H9 (cell line): ENCODE measurements around the gene PLAC1. TPM values are rescaled to one million over a fixed set of nuclear protein-coding genes. Genes with fewer than 3 reads are reported as not detected.

Experiments
- DNase-seq: peaks from one replicate; pipeline ENCODE4 v3.0.0-alpha.2; 2017
- H2AFZ ChIP-seq: one replicate; pipeline ENCODE4 v1.6.1; 2013; ENCODE audit warnings: mild to moderate bottlenecking, low read length, control low read depth, moderate library complexity
- H2AK5ac ChIP-seq: 2 replicates; pipeline ENCODE4 v1.6.1; 2013; ENCODE audit warnings: low read length, control low read depth, mixed read lengths; ENCODE audit not compliant: insufficient read length
- H2BK120ac ChIP-seq: one replicate; pipeline ENCODE4 v1.6.1; 2013; ENCODE audit warnings: low read depth, mild to moderate bottlenecking, low read length, control low read depth, inconsistent platforms; ENCODE audit not compliant: poor library complexity, severe bottlenecking
- H2BK12ac ChIP-seq: 2 replicates; pipeline ENCODE4 v1.6.1; 2013; ENCODE audit warnings: low read length, control low read depth, mixed read lengths, low read depth; ENCODE audit not compliant: insufficient read length
- H2BK15ac ChIP-seq: 2 replicates; pipeline ENCODE4 v1.6.1; 2013; ENCODE audit warnings: low read depth, low read length, control low read depth
- H2BK20ac ChIP-seq: one replicate; pipeline ENCODE4 v1.6.1; 2013; ENCODE audit warnings: low read depth, mild to moderate bottlenecking, low read length, control low read depth, inconsistent platforms; ENCODE audit not compliant: poor library complexity, severe bottlenecking
- H2BK5ac ChIP-seq: 2 replicates; pipeline ENCODE4 v1.6.1; 2013; ENCODE audit warnings: low read length, control low read depth, mixed read lengths; ENCODE audit not compliant: insufficient read length
- H3K14ac ChIP-seq: 2 replicates; pipeline ENCODE4 v1.6.1; 2013; ENCODE audit warnings: low read length, control low read depth; ENCODE audit not compliant: insufficient read depth
- H3K18ac ChIP-seq: 2 replicates; pipeline ENCODE4 v1.6.1; 2013; ENCODE audit warnings: low read depth, mild to moderate bottlenecking, mixed read lengths, low read length, control low read depth; ENCODE audit not compliant: insufficient read length
- H3K23ac ChIP-seq: 2 replicates; pipeline ENCODE4 v1.6.1; 2013; ENCODE audit warnings: low read length, control low read depth, mixed read lengths, low read depth; ENCODE audit not compliant: insufficient read length
- H3K23me2 ChIP-seq: 2 replicates; pipeline ENCODE4 v1.6.1; 2013; ENCODE audit warnings: low read depth, mild to moderate bottlenecking, mixed read lengths, low read length, control low read depth; ENCODE audit not compliant: insufficient read length, poor library complexity, severe bottlenecking
- H3K27ac ChIP-seq: 2 replicates; pipeline ENCODE4 v1.5.1; 2013; ENCODE audit warnings: low read length, control low read depth, mixed read lengths, low read depth; ENCODE audit not compliant: insufficient read length
- H3K27me3 ChIP-seq: 2 replicates; pipeline ENCODE4 v1.6.1; 2013; ENCODE audit warnings: low read length, control low read depth, inconsistent platforms; ENCODE audit not compliant: insufficient read depth
- H3K4ac ChIP-seq: 2 replicates; pipeline ENCODE4 v1.6.1; 2013; ENCODE audit warnings: low read depth, mild to moderate bottlenecking, control low read depth, inconsistent platforms, low read length, moderate library complexity
- H3K4me1 ChIP-seq: 2 replicates; pipeline ENCODE4 v1.6.1; 2013; ENCODE audit warnings: low read length, control low read depth, inconsistent platforms; ENCODE audit not compliant: insufficient read depth
- H3K4me2 ChIP-seq: 2 replicates; pipeline ENCODE4 v1.6.1; 2013; ENCODE audit warnings: low read length, control low read depth, mixed read lengths; ENCODE audit not compliant: insufficient read length, insufficient read depth
- H3K56ac ChIP-seq: 2 replicates; pipeline ENCODE4 v1.6.1; 2013; ENCODE audit warnings: low read depth, mild to moderate bottlenecking, mixed read lengths, low read length, control low read depth; ENCODE audit not compliant: insufficient read length
- H3K79me1 ChIP-seq: 2 replicates; pipeline ENCODE4 v1.6.1; 2013; ENCODE audit warnings: low read depth, mild to moderate bottlenecking, moderate library complexity, low read length, control low read depth, inconsistent platforms; ENCODE audit not compliant: insufficient read depth, poor library complexity, severe bottlenecking
- H3K79me2 ChIP-seq: 2 replicates; pipeline ENCODE4 v1.6.1; 2013; ENCODE audit warnings: low read length, control low read depth, inconsistent platforms; ENCODE audit not compliant: insufficient read depth
- H3K9ac ChIP-seq: 2 replicates; pipeline ENCODE4 v1.6.1; 2013; ENCODE audit warnings: low read length, control low read depth, mixed read lengths; ENCODE audit not compliant: insufficient read length; ENCODE audit errors: extremely low read depth
- H3K9me3 ChIP-seq: one replicate; pipeline ENCODE4 v1.6.1; 2013; ENCODE audit warnings: low read depth, low read length, inconsistent platforms; ENCODE audit not compliant: control insufficient read depth
- H3T11ph ChIP-seq: one replicate; pipeline ENCODE4 v1.6.1; 2013; ENCODE audit warnings: mild to moderate bottlenecking, low read length, control low read depth, inconsistent platforms
- H4K20me1 ChIP-seq: one replicate; pipeline ENCODE4 v1.6.1; 2013; ENCODE audit not compliant: control insufficient read depth, insufficient read length, insufficient read depth
- H4K5ac ChIP-seq: 2 replicates; pipeline ENCODE4 v1.6.1; 2013; ENCODE audit warnings: low read depth, mild to moderate bottlenecking, mixed read lengths, low read length, control low read depth; ENCODE audit not compliant: insufficient read length
- H4K8ac ChIP-seq: replicated peaks from 2 replicates; pipeline ENCODE4 v1.6.1; 2013; ENCODE audit warnings: low read length, control low read depth, mixed read lengths, low read depth; ENCODE audit not compliant: insufficient read length
- H4K91ac ChIP-seq: 2 replicates; pipeline ENCODE4 v1.6.1; 2013; ENCODE audit warnings: low read depth, mild to moderate bottlenecking, moderate library complexity, mixed read lengths, low read length, control low read depth; ENCODE audit not compliant: insufficient read length
- H3K27ac Mint-ChIP-seq, 3 experiments: 2 replicates in 2 of 3; 3 replicates in 1 of 3; pipeline ENCODE4 v1.8.0; 2020 to 2021; ENCODE audit warnings: mixed read lengths in 3 of 3, mild to moderate bottlenecking in 1 of 3, moderate library complexity in 1 of 3
- H3K27me3 Mint-ChIP-seq: 2 replicates; pipeline ENCODE4 v1.8.0; 2021; ENCODE audit warnings: low read depth, mild to moderate bottlenecking, moderate library complexity, mixed read lengths
- H3K36me3 Mint-ChIP-seq, 3 experiments: 2 replicates in 2 of 3; 3 replicates in 1 of 3; pipeline ENCODE4 v1.8.0; 2020 to 2021; ENCODE audit warnings: low read depth in 3 of 3, mixed read lengths in 3 of 3; ENCODE audit not compliant: insufficient read depth in 1 of 3
- H3K4me1 Mint-ChIP-seq, 2 experiments: 2 replicates each; pipeline ENCODE4 v1.8.0; 2020; ENCODE audit warnings: mixed read lengths in 2 of 2
- H3K4me3 Mint-ChIP-seq, 2 experiments: 2 replicates in 1 of 2; 3 replicates in 1 of 2; pipeline ENCODE4 v1.8.0; 2020 to 2021; ENCODE audit warnings: mild to moderate bottlenecking in 2 of 2, mixed read lengths in 2 of 2, moderate library complexity in 1 of 2
- H3K9me3 Mint-ChIP-seq, 2 experiments: 2 replicates in 1 of 2; 3 replicates in 1 of 2; pipeline ENCODE4 v1.8.0; 2020; ENCODE audit warnings: mild to moderate bottlenecking in 2 of 2, mixed read lengths in 2 of 2, moderate library complexity in 1 of 2
- WGBS: extraction: QIAGEN DNeasy Blood & Tissue Kit; methylation state at CpG from one replicate; pipeline ENCODE4 v1.1.7; 2013; ENCODE audit warnings: missing lambda C conversion rate, low lambda C conversion rate, mixed read lengths; ENCODE audit not compliant: insufficient read length; ENCODE audit errors: extremely low coverage; 5-methylcytosine and 5-hydroxymethylcytosine counted together
- total RNA-seq: library from RNA; stranded (reverse); gene quantifications from 2 replicates; pipeline ENCODE4 v1.2.1, GENCODE V29; 2021
- TF ChIP-seq, protein P1 (sequence below): fragments of 200-600 bp; sonication (generic); conservative IDR thresholded peaks from 3 replicates; pipeline ENCODE4 v1.8.0; 2021; ENCODE audit warnings: antibody characterized with exemption, mild to moderate bottlenecking

Gene PLAC1
- total RNA-seq, 1 experiment from 2014 or later: 0.68 TPM

DNA sequence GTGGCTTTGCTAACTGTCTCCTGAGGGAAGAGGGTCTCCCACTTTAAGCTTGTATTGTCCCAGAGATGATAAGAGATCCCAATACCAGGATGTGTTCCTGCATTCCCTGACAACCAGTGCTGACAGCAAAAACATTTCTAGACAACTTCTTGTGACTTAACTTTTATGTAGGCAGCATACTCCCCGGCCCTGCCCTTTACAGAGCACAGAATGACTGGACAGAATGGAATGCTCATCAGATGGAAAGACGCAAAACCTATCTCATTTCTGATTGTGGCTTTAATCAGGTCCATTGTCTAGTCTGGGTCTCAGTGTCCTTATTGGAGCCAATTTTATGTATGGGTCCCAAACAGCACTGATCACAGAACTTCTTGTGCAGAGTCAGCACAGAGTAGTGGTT lies 18.2 kb upstream of the PLAC1 start:
- no peak overlapping the region for H4K91ac ChIP-seq
- H3K4me2 ChIP-seq: no peak overlapping the region

More for the DNA sequence above, 18.2 kb upstream of the PLAC1 start:
- Histone ChIP-seq H4K20me1 (no peaks in the 10 kb centered on the region), H2AFZ (no peak overlapping the region), H4K5ac (no peak overlapping the region), H2BK15ac (no peak overlapping the region), H2BK120ac (no peak overlapping the region), H3K56ac (no peak overlapping the region), H3K23ac (no peak overlapping the region), H3K27me3 (no peaks in the 10 kb centered on the region), H3T11ph (no peak overlapping the region), H3K23me2 (no peaks in the 10 kb centered on the region), H3K79me2 (no peaks in the 10 kb centered on the region), H3K18ac (no peak overlapping the region), H4K8ac (no peak overlapping the region), H3K9ac (no peak overlapping the region), H2AK5ac (no peak overlapping the region), H3K9me3 (no peaks in the 10 kb centered on the region), H3K27ac (no peak overlapping the region), H3K79me1 (no peaks in the 10 kb centered on the region), H3K4me1 (no peaks in the 10 kb centered on the region), H3K14ac (no peak overlapping the region), H3K4ac (no peak overlapping the region), H2BK5ac (no peak overlapping the region), H2BK20ac (no peak overlapping the region), H2BK12ac (no peak overlapping the region)
- TF ChIP-seq, protein P1, sequence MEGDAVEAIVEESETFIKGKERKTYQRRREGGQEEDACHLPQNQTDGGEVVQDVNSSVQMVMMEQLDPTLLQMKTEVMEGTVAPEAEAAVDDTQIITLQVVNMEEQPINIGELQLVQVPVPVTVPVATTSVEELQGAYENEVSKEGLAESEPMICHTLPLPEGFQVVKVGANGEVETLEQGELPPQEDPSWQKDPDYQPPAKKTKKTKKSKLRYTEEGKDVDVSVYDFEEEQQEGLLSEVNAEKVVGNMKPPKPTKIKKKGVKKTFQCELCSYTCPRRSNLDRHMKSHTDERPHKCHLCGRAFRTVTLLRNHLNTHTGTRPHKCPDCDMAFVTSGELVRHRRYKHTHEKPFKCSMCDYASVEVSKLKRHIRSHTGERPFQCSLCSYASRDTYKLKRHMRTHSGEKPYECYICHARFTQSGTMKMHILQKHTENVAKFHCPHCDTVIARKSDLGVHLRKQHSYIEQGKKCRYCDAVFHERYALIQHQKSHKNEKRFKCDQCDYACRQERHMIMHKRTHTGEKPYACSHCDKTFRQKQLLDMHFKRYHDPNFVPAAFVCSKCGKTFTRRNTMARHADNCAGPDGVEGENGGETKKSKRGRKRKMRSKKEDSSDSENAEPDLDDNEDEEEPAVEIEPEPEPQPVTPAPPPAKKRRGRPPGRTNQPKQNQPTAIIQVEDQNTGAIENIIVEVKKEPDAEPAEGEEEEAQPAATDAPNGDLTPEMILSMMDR: no peak
- H3K36me3 Mint-ChIP-seq: no peaks in the 10 kb centered on the region
- peaks cover 4 to 61% of the 10 kb centered on the region in 2 experiments for H3K9me3 Mint-ChIP-seq
- H3K4me3 Mint-ChIP-seq: no peak overlapping the region
- no peaks in the 10 kb centered on the region for H3K4me1 Mint-ChIP-seq
- no CpG with 5 or more reads among the region's 2 CpGs for WGBS
- H3K27me3 Mint-ChIP-seq: peaks cover 2% of the 10 kb centered on the region; the same call in 1 of the 2 replicates
- no peak for DNase-seq
- no peak overlapping the region for H3K27ac Mint-ChIP-seq
